Left renal pelvis (tissue), 4 donors: ENCODE data around the gene CTCFL. TPM values are rescaled to one million over a fixed set of nuclear protein-coding genes. Genes with fewer than 3 reads are reported as not detected.
"Not testable (repeated sequence)": the region's sequence is repeated elsewhere in the genome, so short reads cannot be mapped to it uniquely, and the experiment has no call there.

Experiments
- DNase-seq, 4 donors: peaks; one replicate each; pipeline ENCODE4 v3.0.0-alpha.2; 2013; ENCODE audit warnings: low read depth in 4 of 4, low spot score in 3 of 4
- polyA plus RNA-seq, 4 donors: library from polyadenylated mRNA; unstranded; fragments of 120-200 nt; gene quantifications; one replicate each; pipeline ENCODE4 v1.2.1, GENCODE V29; 2013; ENCODE audit not compliant: insufficient read length in 4 of 4

Gene CTCFL
- polyA plus RNA-seq, 4 donors, result 0.46 to 2.8 (median 1.7) TPM

DNA sequence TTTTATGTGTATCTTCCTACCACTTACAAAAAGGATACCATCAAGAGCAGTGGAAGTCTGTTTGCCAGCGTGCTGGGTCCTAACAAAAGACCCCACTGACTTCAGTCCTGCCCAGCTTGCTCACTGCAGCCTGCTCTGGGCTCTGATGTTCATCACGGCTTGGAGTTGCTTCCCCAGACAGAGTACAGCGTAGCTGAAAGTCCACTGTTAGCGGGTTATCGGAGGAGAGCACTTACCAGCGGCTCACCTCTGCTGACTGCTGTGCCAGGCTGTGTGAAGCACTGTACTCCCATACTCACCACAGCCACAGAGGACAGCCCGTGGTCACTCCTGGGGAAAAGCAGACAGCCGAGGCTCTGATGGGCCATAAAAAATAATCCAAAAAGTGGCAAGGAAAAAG, 40.2 kb downstream of the CTCFL start:
- no peak for DNase-seq

DNA sequence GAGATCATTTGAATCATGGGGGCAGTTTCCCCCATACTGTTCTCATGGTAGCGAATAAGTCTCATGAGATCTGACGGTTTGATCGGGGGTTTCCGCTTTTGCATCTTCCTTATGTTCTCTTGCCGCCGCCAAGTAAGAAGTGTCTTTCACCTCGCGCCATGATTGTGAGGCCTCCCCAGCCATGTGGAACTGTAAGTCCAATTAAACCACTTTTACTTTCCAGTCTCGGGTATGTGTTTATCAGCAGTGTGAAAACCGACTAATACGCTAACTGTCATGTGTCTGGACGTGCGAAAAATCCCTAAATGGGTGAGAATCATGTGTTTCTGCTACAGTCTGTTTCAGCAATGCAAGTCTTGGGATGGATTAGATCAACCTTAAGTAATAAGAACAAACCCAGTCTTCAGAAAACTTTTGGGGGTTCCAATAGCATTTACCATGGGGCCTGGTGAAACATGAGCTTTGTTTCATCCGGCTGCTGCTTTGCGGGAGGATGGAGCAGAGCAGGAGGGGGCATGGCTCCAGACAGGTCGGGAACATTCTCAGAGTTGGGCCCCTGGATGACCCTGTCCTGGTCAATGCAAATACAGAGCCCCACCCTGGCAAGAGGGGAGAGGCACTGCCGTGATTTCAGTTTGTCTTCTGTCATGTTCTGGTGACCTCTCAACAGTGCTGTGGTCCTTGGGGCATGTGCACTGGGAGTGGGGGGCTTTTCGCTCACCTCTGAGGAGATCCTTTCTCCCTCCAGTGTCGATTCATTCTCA, 41.5 kb downstream of the CTCFL start:
- no peak for DNase-seq

DNA sequence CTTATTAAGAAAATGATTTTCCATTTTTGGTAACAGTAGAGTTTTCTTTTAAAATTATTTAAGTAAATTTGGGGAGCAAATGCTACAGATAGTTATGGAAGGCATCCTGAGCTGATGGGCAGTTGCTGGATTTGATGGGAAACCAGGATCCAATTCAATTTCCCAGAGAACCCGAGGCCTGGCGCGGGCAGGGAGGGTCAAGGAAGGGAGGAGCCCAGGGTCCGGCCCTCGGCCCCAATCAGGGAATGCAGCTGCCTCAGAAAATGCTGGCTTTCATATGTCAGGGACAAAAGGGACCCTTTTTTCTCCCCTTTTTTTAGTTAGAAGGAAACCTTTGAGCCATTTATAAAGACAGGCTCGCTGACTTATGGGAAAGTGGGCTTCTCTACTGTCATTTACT, 42.1 kb downstream of the CTCFL start:
- no peak for DNase-seq

DNA sequence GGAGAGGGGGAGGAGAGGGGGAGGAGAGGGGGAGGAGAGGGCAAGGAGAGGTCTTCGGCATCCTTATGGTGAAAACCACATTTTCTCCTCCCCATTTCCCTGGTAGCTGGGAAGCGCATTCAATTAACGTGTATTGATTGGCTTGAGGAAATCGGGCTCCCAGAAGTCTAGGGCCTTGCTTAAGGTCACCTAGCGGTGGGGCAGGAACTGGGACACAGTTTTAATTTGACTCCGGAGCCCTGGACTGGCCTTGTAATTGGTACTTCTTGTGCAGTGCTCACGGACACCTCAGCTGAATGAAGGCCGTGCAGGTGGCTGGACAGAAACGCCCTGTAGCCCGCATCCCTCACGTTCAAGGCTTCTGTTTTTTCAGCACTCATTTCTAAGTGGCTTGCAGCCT, 42.8 kb downstream of the CTCFL start:
- DNase-seq, result no peak

DNA sequence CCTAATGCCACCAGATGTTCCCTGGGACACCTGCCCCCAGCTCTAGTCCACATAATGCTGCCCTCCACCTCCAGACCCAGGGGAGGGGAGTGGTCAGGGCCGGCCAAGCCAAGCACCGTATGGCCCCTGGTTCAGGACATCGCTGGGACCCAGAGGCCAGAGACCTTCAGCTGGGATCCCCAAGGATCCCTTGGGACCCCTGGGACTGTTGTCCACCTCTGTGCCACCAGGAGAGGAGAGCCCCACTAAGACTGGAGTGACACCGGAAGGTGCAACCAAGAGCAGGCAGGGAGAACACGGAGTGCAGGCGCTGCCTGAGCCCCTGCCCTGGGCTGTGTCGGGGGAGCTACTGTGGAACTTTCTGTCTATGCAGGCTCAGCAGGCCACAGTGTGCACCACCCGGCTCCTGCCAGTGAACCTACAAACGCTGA, 43.6 kb downstream of the CTCFL start:
- DNase-seq, result no peak

DNA sequence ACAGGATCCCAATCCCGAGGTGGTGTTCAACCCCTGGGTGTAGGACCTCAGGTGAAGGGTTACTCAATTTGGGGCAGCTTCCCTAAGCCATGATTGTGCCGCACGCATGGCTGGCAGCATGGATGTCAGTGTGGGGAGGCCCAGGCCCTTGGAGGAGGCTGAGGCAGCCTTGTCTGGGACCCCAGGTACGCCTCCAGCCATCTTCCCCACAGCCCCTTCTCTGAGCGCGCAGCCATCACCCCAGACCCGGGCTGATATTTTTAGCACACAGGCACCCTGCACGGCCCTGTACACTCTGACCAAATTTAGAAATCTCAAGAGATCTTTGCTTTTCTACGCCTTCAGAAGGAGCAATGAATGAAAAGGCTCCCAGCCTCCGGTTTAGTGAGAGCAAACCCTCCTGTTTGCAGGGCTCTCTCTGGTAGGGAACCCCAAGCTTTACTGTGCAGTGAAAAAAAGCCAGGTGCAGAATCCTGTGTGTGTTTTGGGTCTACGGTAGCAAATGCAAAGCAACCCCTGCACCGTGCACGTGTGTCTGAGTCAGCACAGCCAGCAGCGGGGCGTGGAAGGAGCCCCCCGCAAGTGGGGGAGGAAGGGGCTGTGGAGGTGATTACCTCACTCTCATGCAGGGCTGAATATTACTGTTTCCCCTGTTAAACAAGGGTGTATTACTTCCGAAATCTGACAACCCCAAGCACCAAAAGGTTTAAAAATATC, 44.3 kb downstream of the CTCFL start:
- no peak for DNase-seq

DNA sequence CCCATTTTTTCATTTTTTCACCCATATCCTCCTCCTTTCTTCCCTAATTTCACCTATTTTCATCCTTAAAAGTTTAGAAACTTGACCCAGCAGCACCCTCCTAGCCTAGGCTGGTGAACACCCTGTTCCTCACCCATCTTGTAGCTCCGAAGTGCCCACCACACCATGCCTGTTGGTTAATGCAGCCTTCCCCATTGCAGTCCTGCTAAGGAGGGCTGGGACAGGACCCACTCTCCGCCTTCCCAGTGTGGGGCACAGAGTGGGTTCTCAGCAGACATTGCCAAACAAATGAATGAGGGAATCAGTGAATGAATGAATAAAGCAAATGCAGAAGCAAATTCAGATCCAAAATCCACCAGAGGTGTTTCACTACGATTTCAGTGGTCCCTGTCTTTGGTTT, 45.7 kb downstream of the CTCFL start:
- no peak for DNase-seq

DNA sequence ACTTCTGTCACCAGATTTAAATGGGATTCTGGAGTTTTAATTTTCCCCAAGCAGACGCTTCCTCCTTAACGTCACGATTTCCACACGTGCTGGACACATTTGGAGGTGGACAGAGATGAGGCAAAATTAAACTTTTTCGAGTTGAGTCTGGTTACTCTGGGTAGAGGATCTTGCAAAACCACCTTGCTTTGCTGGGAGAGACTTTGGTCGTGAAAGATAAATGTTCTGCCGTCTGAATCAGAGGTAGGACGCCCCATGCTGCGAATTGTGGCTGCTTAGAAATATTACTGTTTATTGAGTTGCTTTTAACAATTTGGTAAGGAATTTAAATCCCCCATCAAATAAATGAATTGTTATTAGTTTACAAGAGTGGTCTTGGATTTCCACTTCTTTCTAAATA, 46.8 kb downstream of the CTCFL start:
- DNase-seq, result no peak

DNA sequence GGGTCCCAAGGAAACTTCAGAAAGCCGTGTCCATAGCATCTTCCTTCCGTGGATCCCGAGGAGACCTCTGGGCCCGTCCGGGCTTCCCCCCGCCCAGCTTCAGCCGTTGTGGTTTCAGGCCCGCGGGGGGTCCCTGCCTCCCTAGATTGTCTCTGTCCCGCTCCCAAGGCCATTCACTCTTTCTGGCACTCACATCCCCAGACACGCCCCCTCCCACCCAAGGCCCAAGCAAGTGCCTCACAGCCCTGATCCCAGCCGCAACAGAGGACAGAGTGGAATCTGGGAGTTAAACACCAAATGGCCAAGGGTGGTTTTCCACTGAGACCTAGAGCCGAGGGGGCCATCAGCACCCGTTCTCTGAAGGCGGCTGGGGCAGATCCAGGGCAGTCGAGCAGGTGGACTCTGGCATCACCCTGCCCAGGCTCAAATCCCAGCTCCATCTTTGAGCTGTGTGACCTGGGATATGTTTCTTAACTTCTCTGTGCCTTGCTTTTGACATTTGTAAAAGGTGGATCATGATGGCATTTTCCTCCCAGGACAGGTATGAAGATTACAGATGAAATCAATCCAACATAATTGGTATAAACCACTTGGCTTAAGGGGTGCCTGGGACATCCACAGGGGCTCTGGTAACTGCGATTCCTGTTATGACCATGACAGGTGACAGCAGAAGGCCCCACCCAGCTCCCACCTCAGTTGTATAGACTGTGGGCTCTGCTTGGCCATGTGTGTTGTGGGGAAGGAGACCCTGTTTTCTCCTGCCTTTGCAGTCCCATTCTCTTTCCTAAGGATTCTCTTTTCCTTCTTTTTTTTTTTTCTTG, 48.1 kb downstream of the CTCFL start:
- DNase-seq, result no peak

DNA sequence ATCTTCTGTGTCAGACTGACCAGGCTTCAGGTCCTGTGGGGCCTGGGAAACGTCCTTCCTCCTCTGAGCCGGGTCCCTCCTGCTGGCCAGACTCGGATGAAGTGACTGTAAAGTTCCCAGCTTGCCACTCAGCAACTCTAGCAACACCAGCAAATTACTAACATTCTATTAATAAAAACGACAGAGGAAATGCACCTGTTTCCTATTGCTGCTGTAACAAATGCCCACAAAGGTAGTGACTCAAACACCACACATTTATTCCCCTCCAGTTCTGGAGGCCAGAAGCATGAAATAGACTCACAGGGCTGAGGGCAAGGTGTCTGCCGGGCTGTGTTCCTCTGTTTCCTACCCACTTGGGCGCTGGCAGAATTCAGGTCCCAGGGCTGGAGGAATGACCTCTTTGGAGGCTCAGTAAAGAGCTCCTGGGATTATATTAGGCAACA, 48.8 kb downstream of the CTCFL start:
- DNase-seq, result no peak

DNA sequence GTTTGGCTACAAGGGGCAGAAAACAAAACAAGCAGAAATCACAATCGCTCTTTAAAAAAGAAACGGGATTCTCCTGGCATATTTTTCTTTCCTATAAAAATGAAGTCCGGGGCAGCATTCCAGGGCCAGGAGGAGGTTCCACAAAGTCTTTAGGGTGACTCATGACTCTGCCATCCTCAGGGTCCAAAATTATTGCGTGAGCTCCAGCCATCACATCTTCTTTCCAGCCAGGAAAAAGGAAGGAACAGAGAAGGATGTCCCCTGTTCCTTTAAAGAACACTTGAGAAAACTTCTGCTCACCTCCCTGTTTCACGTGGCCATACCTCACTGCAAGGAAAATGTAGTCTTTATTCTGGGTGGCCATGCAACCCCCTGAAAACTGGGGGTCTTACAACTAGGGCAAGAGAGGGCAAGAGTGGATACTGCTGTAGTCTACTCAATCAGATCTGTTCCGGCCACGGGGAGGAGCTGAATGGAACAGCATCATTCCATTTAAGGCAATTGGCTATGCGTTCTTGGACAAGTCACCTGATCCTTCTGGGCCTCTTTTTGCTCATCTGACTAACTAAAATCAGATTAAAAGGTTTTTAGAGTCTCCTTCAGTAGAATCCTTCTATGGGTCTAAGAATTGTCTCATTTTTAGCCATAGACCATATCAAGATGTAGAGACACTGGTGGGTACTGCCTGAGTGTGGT, 49.4 kb downstream of the CTCFL start:
- DNase-seq, result no peak

DNA sequence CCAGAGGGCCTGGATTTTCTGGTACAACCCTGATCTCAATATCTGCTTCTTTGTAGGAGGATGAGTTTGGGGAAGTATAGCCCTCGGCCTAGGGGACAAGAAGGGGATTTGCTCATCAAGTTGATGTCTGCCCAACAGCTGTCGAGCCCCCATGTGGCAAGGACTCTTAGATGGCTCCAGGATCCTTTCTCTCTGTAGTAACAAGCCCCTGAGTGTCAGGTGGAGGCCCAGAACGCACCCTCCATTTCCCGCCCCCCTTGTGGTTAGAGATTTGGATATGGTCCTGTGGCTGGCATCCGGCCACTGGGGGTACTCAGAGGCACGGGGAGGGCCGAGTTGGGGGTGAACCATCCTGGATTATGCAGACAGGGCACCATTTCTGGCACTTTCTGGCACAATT, 50.1 kb downstream of the CTCFL start:
- no peak for DNase-seq

DNA sequence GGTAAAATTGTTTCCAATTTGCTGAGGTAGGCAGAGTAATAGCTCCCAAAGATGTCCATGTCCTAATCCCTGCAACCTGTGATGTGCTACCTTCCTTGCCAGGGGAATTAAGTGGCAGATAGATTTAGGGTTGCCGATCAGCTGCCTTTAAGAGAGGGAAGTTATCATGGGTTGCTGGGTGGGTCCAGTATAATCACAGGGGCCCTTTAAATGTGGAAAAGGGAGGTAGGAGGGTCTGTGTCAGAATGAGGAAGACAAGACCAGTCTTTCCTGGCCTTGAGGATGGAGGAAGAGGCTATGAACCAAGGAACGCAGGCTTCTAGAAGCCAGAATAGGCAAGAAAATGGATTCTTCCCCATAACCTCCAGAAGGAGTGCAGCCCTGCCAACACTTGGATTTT, 50.7 kb downstream of the CTCFL start:
- no peak for DNase-seq

DNA sequence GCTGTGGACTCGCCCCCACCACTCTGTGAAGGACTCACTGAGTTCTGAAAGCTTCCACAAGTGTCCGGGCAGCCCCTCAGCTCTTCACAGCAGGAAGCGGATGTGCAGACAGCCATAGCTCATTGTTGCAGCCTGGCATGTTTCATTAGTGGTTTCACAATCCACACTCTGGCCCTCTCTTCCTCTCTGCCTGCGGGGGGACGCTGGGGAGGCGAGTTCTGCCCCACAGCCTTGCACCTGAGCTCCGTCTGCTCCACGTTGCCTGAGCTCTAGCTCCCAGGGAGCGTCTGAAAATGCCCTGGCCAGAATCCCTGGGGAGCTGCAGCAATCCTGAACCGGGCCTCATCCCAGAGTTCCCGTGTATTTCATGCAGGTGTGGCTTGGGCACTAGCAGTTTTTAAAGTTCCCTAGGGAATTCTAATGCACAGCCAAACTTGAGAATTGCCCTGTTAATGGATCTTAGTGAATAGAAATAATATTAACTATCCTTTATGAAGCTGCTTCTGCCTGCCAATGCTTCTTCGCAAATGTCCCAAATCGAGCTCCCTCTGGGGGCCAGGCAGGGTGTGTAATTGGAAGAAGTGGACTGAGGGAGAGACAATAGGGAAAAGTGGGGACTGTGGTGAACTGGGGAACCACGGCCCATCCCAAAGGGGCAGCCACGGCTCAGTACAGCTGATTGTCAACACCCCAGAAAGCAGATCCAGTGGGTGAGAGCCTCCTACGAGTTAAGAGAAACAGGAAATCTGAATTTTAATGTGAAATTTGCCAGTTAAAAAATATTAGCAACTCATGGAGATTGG, 51.5 kb downstream of the CTCFL start:
- DNase-seq, result no peak

DNA sequence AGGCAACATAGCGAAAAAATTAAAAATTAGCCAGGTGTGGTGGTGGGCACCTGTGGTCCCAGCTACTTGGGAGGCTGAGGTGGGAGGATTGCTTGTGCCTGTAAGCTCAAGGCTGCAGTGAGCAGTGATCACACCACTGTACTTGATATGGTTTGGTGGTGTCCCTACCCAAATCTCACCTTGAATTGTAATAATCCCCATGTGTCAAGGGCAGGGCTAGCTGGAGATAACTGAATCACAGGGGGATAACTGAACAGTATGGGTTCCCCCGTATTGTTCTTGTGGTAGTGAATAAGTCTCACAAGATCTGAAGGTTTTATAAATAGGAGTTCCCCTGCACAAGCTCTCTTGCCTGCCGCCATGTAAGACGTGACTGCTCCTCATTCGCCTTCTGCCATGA, 52.5 kb downstream of the CTCFL start:
- DNase-seq, result not testable (repeated sequence)

DNA sequence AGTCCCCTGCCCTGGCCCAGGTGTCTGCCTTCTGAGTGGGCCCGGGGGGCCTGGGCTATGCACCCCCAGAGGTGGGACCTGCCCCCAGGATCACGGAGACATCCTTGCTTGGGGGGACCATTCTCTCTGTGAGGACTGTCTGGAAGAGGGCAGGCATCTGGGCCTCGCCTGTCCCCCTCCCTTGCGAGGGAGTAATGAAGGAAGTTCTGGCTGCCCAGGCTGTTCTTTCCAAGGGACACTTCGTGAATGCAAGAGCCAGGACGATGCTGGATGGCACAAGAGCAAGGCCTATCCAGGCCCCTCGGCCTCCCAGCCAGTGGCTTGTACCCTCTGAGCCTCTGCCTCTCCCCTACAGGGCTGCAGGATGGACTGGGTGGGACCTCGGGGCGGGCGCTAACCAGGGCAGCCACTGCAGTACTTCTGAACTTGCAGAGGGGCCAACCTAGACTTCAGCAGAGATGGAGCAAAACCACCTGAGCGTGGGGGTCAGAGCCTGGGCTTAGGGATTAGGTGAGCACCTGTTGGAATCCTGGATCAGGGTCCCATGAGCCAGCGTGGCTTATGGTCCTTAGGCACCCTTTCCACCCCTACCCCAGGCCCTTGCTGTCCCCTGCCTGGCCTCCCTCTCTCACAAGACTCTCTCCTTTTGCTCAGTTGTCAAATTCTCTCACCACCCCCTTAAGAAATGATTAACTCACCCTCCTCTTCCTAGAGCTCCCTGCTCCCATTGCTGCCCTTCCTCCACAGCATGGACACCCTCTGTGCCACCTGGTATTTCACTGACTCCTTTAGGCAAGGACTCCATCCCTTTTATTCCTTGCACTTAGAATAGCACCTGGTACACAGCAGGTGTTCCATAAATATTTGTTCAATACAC, 53.2 kb downstream of the CTCFL start:
- no peak for DNase-seq

DNA sequence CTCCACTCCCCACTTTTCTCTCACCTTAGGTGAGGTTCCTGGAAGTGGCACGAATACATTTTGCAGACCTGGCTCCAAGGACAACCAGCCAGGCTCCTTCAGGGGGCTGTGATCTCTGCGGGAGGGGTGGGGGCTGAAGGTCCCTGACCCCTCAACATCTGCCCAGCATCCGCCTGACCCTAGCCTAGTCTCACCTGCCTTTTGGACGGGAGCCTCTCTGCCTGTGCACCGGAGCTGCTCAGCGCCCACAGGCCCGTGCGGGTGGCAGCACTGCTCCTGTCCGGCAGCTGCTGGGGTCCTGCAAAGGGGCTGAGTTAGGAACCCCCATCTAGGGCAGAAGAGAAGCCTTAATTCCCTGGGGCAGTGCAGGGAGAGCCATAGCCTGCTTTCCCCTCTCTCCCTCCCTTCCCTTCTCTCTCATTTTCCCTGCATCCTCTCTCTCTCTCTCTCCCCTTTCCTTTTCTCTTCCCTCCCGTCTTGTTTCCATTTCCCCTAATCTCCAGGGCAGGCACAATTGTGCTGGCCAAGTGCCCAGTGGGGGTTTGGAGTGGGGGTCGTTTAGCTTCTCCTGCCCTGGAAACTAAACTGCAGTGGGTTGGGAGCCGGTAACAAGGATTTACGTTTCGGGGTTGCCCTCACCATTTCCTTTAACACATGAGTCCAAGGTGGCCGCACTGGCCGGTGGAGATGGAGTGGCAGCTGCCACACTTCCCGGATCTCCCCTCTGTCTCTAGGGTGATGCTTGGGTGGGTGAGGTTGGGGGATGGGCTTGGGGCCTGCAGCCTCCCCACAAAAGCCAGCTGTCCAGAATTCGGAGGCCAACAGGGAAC, 54.1 kb downstream of the CTCFL start:
- no peak for DNase-seq

DNA sequence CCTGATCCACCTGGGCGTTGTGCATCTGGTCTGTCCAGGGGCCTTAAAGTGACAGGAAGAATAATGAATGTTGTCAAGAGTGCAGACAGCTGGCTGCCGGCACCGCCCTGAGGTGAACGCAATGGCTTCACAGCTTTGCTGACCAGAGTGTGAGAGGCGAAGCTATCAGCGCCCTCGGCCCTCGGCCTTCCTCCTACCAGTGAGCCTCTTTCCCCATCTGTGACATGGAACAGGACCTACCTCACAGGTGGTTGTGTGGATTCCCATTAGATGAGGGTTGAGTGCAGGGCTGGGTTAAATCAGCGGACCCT, 54.8 kb downstream of the CTCFL start:
- DNase-seq, result no peak
